GM10248 (cell line): ENCODE measurements around the gene MBIP.

Source experiments
- CTCF ChIA-PET: fragments of 300-600 bp; sonication (Branson Sonifier 250); formaldehyde crosslinking; extraction: SDS; loops from one replicate; lab custom pipeline; 2021; ENCODE audit warnings: antibody characterized with exemption; lab: Yijun Ruan, JAX
- POLR2A ChIA-PET: fragments of 350-650 bp; sonication (Branson Sonifier 250); formaldehyde crosslinking; extraction: SDS; loops from one replicate; lab custom pipeline; 2020; ENCODE audit warnings: antibody characterized with exemption; lab: Yijun Ruan, JAX
- DNase-seq: peaks from one replicate; pipeline ENCODE4 v3.0.0; 2012; ENCODE audit errors: extremely low spot score
- TF ChIP-seq, protein P1 (sequence below): IDR thresholded peaks from 2 replicates; pipeline ENCODE4 v1.5.1; 2012; ENCODE audit warnings: mild to moderate bottlenecking, low read depth; ENCODE audit errors: extremely low read depth, missing control alignments, control extremely low read depth

MBIP gene

DNA sequence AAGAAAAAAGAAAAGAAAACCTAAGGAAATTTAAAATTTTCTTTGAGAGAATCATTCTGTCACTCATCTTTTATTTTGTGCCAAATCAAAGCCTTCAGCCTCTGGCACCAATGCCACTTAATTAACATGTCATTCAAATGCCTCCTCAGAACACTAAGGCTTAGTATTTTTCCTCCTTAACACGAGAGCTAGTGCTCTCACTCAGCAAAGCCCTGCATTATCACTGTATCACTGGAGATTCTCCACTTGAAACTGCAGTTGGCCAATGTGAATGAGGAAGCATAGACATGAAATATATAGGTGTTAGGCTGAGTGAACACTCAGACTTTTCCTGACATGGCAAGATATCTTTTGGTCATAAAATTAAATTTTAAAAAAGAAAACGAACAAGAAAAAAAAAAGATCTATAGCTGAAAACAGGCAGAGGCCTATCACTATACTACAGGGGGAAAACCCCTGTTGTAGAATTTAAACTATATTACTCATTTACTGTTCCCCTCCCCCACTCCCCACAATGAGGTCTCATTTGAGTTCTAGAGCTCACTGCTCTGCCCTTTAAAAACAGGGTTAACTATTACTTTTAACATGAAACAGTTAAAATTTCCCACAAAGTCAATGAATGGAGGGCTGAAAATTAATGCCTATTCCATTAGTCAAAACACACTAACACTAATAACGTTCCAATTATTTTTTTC is 5.1 kb downstream of the MBIP start:
- CTCF ChIA-PET, result interaction anchor here (0.9 kb wide), 1 partner anchor 14 kb away, joined by 3 read pairs; no protein-coding TSS in a partner anchor
- TF ChIP-seq, protein P1, sequence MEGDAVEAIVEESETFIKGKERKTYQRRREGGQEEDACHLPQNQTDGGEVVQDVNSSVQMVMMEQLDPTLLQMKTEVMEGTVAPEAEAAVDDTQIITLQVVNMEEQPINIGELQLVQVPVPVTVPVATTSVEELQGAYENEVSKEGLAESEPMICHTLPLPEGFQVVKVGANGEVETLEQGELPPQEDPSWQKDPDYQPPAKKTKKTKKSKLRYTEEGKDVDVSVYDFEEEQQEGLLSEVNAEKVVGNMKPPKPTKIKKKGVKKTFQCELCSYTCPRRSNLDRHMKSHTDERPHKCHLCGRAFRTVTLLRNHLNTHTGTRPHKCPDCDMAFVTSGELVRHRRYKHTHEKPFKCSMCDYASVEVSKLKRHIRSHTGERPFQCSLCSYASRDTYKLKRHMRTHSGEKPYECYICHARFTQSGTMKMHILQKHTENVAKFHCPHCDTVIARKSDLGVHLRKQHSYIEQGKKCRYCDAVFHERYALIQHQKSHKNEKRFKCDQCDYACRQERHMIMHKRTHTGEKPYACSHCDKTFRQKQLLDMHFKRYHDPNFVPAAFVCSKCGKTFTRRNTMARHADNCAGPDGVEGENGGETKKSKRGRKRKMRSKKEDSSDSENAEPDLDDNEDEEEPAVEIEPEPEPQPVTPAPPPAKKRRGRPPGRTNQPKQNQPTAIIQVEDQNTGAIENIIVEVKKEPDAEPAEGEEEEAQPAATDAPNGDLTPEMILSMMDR, result no peak
- DNase-seq, result peak; percentile 15
- POLR2A ChIA-PET, result no interaction called here

DNA sequence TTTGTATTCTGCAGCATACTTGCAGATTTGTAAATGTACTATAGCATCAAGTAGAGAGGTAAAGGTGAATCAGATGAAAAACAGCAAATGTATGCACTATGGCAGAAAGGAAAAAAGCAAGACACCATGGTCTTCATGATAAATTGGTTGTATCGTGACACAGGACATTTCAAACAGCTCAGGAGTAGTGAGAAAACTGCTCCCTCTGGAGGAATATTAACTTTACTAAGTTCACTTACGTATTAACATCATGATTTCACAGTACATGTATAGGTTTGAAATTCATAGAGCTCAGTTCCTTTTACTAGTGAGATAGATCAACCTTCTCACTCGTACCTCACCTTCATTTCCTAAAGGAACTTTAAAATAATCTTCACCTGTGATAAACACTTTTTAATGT is 6.5 kb downstream of the MBIP start:
- POLR2A ChIA-PET, result no interaction called here
- CTCF ChIA-PET, result no interaction called here
- no peak for DNase-seq
- TF ChIP-seq, protein P1, result no peak

DNA sequence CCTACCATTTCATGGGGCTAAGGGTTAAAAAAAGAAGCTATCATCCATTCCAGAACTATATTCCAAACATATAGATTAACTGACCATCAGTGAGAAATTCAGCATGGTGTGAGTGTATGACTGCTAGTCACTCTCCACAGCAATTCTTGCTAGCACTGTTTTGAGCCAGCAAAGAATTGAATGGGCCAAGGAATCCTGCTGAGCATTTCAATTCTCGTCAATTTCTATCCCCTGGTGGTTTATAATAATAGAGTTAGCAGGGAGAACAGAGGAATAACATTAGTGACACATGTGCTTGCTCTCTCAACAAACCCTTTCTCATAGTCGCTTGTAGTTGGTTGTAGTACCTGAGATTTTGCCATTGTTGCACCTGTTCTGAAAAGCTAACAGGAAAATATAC is 7.2 kb downstream of the MBIP start:
- POLR2A ChIA-PET, result no interaction called here
- TF ChIP-seq, protein P1, result no peak
- no peak for DNase-seq
- CTCF ChIA-PET, result interaction anchor here (0.7 kb wide), 1 partner anchor 16 kb away, joined by 3 read pairs; no protein-coding TSS in a partner anchor

DNA sequence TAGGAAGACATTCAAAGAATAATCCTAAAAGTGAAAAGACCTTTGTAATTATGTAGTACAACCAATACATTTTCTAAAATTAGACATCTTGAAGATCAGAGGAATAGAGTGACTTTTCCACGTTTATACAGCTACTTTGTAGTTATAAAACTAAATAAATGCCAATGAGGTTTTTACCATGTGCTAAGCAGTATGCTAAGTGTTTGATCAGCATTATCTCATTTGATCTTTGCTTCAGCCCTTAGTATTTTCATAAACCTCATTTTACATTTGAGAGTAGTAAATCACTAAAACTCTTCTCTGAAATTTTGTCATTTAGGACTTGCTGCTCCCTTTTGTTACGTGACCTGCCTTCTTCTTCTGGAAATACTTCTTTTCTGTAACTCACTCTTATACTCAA is 13.6 kb downstream of the MBIP start:
- ChIA-PET CTCF (no interaction called here), POLR2A (no interaction called here)
- TF ChIP-seq, protein P1, result no peak
- no peak for DNase-seq

DNA sequence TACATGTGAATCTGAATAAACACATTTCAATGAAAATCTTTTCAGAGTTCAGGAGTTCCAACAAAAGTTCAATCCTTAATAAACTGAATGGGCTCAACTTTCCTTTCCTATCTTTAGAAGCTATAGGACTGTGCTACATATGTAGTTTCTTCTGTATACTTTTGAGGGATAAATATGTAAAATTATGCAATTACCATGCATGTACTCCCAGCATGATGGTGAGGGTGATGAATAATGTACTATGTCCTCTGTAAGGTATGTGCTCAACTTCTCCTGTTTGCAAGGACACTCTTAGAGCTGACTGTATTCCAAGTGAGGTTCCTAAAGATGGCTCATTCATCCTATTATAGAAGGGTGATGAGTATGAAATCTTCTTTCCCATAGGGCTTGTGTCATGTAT is 15.5 kb downstream of the MBIP start:
- CTCF ChIA-PET, result no interaction called here
- POLR2A ChIA-PET, result no interaction called here
- TF ChIP-seq, protein P1, result no peak
- DNase-seq, result no peak

DNA sequence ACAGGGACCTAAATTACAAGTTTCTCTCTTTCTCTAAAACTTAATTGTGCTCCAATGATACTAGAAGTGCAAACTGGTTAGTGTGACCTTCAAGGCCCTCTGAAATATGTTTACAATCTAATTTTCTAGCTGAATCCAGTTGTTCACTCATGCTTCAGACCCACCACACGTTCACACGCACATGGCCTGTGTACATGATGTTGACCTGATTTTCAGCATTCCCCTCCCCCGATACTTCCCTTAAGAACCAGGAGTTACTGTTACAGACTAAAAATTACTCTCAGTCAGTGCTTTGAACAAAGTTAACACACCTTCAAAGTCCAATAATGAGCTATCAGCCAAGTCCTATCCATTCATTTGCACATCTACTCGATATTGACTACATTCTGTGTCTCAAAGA is 16.5 kb downstream of the MBIP start:
- ChIA-PET POLR2A (no interaction called here), CTCF (interaction anchor here (0.9 kb wide), 1 partner anchor 70 kb away, joined by 3 read pairs; no protein-coding TSS in a partner anchor)
- TF ChIP-seq, protein P1, result no peak
- no peak for DNase-seq
